HepG2 (cell line): Measurements from ENCODE around the gene POLA1. TPM values are rescaled to one million over a fixed set of nuclear protein-coding genes. Genes with fewer than 3 reads are reported as not detected.

Source experiments
- ATF4 ChIP-seq, 2 experiments: fragments of 450-650 bp in 1 of 2; sonication (generic) in 1 of 2; formaldehyde crosslinking; IDR thresholded peaks; 2 replicates each; pipeline versions ENCODE4 v1.5.0 to v1.8.0; 2020 to 2022; ENCODE audit warnings: mild to moderate bottlenecking in 1 of 2, missing genetic modification reagents in 1 of 2
- BHLHE40 ChIP-seq: IDR thresholded peaks from 2 replicates; pipeline ENCODE4 v1.6.1; 2011; ENCODE audit warnings: low read length, improper control_type of control experiment
- DBP ChIP-seq: sonication (generic); formaldehyde crosslinking; IDR thresholded peaks from 2 replicates; pipeline ENCODE4 v1.4.0; 2020; ENCODE audit warnings: missing genetic modification reagents; ENCODE audit errors: not compliant biosample characterization
- ERF ChIP-seq: IDR thresholded peaks from 2 replicates; pipeline ENCODE4 v1.6.1; 2018; ENCODE audit warnings: missing biosample characterization, missing genetic modification reagents
- IKZF5 ChIP-seq: IDR thresholded peaks from 2 replicates; pipeline ENCODE4 v1.6.1; 2018; ENCODE audit warnings: missing genetic modification reagents, mild to moderate bottlenecking, missing compliant biosample characterization
- ISX ChIP-seq: sonication (generic); formaldehyde crosslinking; conservative IDR thresholded peaks from 2 replicates; pipeline ENCODE4 v1.5.0; 2020; ENCODE audit warnings: missing genetic modification reagents
- MAZ ChIP-seq, 2 experiments: sonication (generic) in 1 of 2; formaldehyde crosslinking in 1 of 2; IDR thresholded peaks; 2 replicates each; pipeline versions ENCODE4 v1.5.0 to v1.6.1; 2012 to 2020; ENCODE audit warnings: low read depth in 2 of 2, mild to moderate bottlenecking in 2 of 2, borderline replicate concordance in 1 of 2, improper control_type of control experiment in 1 of 2, low read length in 1 of 2, missing genetic modification reagents in 1 of 2, moderate library complexity in 1 of 2
- NFYC ChIP-seq: IDR thresholded peaks from 2 replicates; pipeline ENCODE4 v1.6.1; 2016; ENCODE audit warnings: missing genetic modification reagents, missing compliant biosample characterization
- PRDM15 ChIP-seq: sonication (generic); formaldehyde crosslinking; IDR thresholded peaks from 2 replicates; pipeline ENCODE4 v1.4.0; 2020; ENCODE audit warnings: missing genetic modification reagents
- ZNF24 ChIP-seq: fragments of 450-650 bp; IDR thresholded peaks from 2 replicates; pipeline ENCODE4 v1.6.1; 2017; ENCODE audit warnings: antibody characterized with exemption, mild to moderate bottlenecking
- ZNF333 ChIP-seq: sonication (generic); formaldehyde crosslinking; IDR thresholded peaks from 2 replicates; pipeline ENCODE4 v1.4.0; 2020; ENCODE audit warnings: mild to moderate bottlenecking, missing genetic modification reagents, borderline replicate concordance
- ZNF605 ChIP-seq: sonication (generic); formaldehyde crosslinking; IDR thresholded peaks from 2 replicates; pipeline ENCODE4 v1.8.0; 2022; ENCODE audit warnings: mild to moderate bottlenecking, missing genetic modification reagents
- ZNF619 ChIP-seq: sonication (generic); formaldehyde crosslinking; IDR thresholded peaks from 2 replicates; pipeline ENCODE4 v1.4.0; 2020; ENCODE audit warnings: mild to moderate bottlenecking, missing genetic modification reagents
- ZNF687 ChIP-seq: sonication (generic); formaldehyde crosslinking; IDR thresholded peaks from 2 replicates; pipeline ENCODE4 v1.5.1; 2020; ENCODE audit warnings: mild to moderate bottlenecking, missing genetic modification reagents, moderate library complexity
- ZNF7 ChIP-seq: IDR thresholded peaks from 2 replicates; pipeline ENCODE4 v1.6.1; 2016; ENCODE audit warnings: missing biosample characterization, missing genetic modification reagents
- polyA plus RNA-seq, 8 experiments: library from polyadenylated mRNA; depleted of rRNA in 3 of 8; stranded (reverse) in 7 of 8; unstranded in 1 of 8; fragments of >200 nt; fragmentation: Illumina TruSeq in 4 of 8; extraction: Trizol in 4 of 8; gene quantifications; 2 replicates each; pipeline versions ENCODE4 v1.2.1 to v1.2.3, GENCODE V29; 2011 to 2016; ENCODE audit warnings: low read depth in 4 of 8, missing spikeins in 1 of 8, mixed read lengths in 1 of 8; ENCODE audit not compliant: insufficient read depth in 1 of 8
- total RNA-seq, 5 experiments: library from RNA; depleted of rRNA; stranded (reverse); fragments of >200 nt; fragmentation: Illumina TruSeq; extraction: Trizol; gene quantifications; 2 replicates each; pipeline ENCODE4 v1.2.3, GENCODE V29; 2016; ENCODE audit warnings: low read depth in 1 of 5

Gene POLA1
- total and polyA plus RNA-seq, 2 of the 13 experiments (the other 11 are each of a cell fraction or from before 2014, with no cell fraction given): 3.3 to 26.5 TPM

- TF ChIP-seq DBP (CRISPR knock-in tag) (no peak), MAZ (IDR thresholded peaks at IDR 0.05; ENCODE audit: borderline replicate concordance, low read depth, low read length) (no peak), MAZ (CRISPR knock-in tag; IDR thresholded peaks at IDR 0.05; ENCODE audit: low read depth) (0 out of 2 replicates have a peak, but pooled peaks have one; percentile 28), IKZF5 (CRISPR knock-in tag) (0 out of 2 replicates have a peak, but pooled peaks have one; percentile 27), PRDM15 (CRISPR knock-in tag) (peak; percentile 97), ZNF619 (CRISPR knock-in tag) (no peak), ERF (CRISPR knock-in tag) (0 out of 2 replicates have a peak, but pooled peaks have one; percentile 52), ZNF7 (CRISPR knock-in tag) (no peak), ZNF687 (CRISPR knock-in tag) (peak; percentile 77), ZNF333 (CRISPR knock-in tag) (no peak), ZNF24 (no peak), NFYC (peak; percentile 79), ATF4 (CRISPR knock-in tag; IDR thresholded peaks at IDR 0.05) (0 out of 4 replicates have a peak, but pooled peaks of 1 of the 2 experiments have one; percentile 23), ISX (CRISPR knock-in tag) (no peak), BHLHE40 (peak; percentile 44; the same call in 1 of the 2 replicates), ZNF605 (CRISPR knock-in tag) (0 out of 2 replicates have a peak, but pooled peaks have one; percentile 36)
Observed at GRCh38 chrX:25015486-25016360, 322.0 kb downstream of the POLA1 start, which contains the start of gene ARX (continued).
